Inflammatory macrophage (primary cell): ENCODE measurements around the gene ZNF484.
"Not testable (repeated sequence)": the region's sequence is repeated elsewhere in the genome, so short reads cannot be mapped to it uniquely, and the experiment has no call there.

Source experiments
- DNase-seq, 2 donors: peaks; one replicate each; pipeline ENCODE4 v3.0.0-alpha.2; 2020 to 2022

ZNF484 gene

DNA sequence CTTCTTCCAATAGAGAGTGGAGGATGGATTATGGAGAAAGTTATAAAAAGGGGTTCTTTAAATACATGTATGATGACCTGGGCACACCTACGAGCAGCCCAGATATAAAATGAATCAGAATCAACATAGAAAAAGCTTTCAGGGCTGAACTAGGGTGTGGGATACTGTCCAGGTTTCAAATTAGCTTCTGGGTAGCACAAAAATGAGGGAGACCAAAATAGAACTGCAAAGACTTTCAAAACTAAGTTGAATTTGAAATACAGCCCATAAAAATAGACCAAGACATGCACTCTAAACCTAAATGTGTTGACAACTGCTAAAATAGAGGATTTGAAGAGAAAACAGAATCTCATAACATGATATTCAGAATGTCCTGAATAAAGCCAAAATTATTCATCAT, 17.0 kb downstream of the ZNF484 start:
- DNase-seq = no peak

DNA sequence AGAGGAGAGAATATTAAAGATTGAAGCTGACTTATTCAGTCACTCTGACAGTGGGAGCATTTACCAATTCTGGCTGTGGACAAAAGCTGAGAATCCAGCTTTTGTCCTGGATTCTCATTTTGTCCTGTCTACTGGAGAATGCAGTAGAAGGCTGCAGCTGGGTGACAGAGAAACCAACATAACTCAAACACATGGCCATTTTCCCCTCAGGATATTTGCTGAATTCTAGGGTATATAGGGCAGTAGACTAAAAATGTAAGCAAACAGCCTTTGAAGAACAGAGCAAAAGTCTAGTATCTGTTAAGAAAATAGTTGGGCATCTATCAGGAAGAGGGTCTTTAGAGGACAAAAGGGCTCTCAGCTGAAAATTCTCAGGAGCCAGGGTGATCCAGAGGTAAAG, 20.6 kb downstream of the ZNF484 start:
- DNase-seq = no peak

DNA sequence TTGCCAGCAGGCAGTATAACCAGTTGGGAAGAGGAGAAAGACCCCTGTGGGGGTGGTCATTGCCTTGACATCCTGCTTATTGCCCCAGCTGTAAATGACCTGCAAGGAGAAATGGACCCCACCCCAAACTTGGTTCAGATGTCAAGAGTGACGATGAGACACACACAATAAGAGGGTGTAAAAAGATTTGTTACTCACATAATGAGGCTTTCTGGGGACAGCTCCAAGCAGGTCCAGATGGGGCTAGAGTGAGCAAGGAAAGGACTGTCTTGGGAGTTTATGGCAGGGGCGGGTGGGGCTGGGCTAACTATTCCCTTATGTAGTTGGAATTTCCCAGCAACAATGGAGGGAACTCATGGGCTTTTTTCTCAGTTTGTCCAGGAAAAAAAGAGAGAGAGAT, 24.1 kb downstream of the ZNF484 start:
- DNase-seq = no peak

DNA sequence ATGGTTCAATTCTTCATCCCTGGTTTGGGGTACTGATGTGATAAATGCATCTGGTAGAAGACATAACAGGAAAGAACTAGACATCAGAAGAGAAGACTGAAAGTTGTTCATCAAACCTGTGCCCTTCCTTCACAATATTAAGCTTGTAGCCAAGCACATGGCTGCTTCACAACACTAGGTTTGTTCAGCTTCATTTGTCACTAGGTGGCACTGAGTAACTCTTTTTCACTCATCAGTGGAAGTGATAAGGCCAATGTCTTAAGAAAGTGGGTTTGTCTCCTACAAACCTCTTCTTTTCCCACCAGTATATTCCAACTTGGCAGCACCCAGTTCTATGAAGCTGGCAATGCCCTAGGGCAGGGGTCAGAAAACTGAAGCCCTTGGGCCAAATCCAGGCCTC, 26.9 kb downstream of the ZNF484 start:
- no peak for DNase-seq

DNA sequence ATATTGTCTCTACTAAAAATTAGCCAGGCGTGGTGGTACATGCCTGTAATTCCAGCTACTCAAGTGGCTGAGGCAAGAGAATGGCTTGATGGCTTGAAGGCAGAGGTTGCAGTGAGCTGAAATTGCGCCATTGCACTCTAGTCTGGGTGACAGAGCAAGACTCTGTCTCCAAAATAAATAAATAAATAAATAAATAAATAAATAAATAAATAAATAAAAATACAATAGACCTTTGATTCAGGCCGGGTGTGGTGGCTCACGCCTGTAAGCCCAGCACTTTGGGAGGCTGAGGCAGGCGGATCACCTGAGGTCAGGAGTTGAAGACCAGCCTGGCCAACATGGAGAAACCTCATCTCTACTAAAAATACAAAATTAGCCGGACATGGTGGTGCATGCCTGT, 29.1 kb downstream of the ZNF484 start:
- DNase-seq = not testable (repeated sequence)

DNA sequence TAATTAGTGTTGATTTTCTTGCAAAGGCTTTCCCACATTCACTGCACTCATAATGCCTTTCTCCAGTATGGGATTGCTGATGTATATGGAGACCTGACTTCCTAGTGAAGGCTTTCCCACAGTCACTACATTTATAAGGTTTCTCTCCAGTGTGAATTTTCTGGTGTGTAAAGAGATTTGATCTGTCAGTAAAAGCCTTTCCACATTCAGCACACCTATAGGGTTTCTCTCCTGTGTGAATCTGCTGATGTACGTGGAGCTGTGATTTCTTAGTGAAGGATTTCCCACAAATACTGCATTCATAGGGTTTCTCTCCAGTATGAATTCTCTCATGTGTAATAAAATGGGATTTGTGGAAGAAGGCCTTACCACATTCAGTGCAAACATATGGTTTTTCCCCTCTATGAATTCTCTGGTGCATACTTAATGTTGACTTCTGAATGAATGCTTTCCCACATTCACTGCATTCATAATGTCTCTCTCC, 31.1 kb downstream of the ZNF484 start:
- no peak for DNase-seq

DNA sequence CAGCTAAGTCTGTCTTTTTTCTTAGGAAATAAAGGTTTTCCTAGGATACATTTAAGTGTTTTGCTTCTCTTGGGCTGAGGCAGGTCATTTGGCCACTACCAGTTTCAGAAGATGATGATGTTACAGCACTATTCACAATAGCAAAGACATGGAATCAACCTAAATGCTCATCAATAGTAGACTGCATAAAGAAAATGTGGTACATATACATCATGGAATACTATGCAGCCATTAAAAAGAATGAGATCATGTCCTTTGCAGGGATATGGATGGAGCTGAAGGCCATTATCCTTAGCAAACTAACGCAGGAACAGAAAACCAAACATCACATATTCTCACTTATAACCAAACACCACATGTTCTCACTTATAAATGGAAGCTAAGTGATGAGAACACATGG, 39.4 kb downstream of the ZNF484 start:
- not testable (repeated sequence) for DNase-seq

DNA sequence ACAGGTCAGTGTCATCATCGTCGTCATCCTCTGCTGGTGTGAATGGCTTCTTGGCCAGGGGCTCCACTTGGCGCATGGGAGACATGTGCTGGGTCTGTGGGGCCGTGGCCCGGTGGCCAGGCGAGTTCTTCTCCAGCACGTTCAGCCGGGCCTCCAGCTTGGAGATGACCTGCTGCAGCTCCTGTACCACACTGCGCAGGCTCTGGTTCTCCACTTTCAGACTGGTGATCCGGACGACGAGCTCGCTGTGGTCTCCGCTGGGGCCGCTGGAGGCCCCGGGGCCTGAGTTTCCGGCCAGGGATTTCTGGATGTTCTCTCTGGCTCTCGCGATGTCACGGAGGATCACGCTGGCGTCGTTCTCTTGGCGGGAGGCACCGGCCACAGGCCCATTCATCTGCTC, 40.6 kb downstream of the ZNF484 start:
- DNase-seq = no peak

DNA sequence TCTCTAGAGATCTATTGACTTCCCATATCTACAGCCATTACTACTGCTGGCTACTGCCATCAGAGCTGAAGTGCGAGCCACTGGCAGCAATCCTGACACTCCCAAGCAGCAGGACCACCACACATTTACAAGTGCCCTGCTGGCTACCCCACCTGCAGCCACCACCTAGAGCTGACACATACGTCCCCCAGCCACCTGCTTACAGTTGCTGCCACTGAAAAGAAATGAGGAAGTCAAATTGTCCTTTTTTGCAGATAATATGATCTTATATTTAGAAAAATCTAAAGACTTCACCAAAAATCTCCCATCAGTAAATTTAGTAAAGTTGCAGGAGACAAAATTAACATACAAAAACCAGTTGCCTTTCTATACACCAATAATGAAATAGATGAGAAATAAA, 48.4 kb downstream of the ZNF484 start:
- DNase-seq = no peak

DNA sequence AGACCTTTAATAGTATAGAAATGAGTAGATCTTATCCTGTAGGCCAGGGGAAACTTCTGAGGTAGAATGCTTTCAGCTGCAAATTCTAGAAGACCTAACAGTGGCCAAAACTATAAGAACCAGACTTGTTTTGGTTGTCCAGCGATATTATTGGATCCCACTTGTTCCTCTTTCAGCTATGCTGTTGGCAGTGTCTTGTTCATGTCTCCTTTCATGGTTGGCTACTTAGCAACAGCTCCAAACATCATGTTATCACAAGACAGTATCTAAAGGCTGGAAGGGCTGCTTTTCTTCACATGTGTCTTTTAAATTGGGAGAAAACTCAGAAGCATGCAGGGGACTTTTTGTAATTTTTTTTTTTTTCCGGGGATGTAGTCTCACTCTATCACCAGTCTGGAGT, 52.8 kb downstream of the ZNF484 start:
- DNase-seq = peak in 1 of 2 donors; percentile 3

DNA sequence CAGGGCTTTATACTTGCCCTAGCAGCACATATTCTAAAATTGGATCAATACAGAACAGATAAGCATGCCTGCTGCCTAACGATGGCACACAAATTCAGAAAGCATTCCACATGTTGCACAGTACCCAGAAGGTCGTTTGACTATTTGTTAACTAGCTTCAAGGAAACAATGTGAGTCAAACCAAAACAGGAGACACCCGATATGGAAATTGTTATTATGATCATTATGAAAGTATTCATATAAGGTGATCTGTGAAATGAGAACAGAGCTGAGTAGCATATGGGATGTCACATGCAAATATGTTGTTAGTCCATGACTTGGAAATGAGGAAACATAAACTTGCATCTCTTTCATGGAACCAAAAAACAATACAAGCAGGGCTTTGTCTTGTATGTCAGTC, 56.9 kb downstream of the ZNF484 start:
- DNase-seq = no peak

DNA sequence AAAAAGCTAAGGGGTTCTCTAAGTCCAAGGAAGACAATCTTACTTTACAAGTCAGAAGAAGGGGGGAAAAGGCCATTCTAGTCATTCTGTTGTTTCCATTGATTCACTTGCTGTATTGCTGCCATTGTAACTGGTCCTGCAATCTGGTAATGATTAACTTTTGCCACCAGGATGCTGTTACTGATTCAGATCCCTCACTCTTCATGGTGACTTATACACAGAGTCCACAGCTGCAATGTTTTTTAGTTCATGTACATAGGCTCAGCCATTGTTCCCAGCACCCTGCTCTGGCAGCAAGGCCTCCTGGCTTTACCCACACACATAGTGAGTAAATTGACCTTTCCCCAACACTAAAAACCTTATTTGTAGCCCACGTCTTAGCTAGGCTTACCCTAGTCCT, 57.9 kb downstream of the ZNF484 start:
- DNase-seq = not testable (repeated sequence)

DNA sequence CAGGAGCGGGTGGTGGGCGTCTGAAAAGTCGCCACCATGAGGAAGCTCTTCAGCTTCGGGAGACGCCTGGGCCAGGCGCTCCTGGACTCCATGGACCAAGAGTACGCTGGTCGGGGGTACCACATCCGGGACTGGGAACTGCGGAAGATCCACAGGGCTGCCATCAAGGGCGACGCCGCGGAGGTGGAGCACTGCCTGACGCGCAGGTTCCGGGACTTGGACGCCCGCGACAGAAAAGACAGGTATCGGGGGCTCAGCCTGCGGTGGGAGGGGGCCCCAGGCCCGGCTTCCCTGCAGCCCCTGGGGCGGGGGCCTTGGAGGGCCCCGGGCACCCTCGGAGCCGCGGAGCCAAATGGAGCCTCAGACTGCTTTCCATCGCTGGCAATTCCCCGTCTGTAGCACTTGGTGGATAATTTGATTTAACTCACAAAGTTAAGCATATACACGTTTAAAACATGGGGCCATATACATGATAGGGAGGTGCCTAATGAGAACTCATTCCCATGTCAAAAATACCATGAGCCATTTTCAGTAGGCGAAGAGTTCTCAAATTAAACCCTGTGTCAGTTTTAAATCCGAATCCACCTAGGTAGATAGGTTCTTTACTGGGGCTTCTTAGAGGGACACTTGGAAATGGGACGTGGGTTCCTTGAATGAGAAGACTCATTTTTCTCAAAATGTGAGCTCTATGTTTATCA, 68.1 kb downstream of the ZNF484 start:
- DNase-seq = not testable (repeated sequence)

DNA sequence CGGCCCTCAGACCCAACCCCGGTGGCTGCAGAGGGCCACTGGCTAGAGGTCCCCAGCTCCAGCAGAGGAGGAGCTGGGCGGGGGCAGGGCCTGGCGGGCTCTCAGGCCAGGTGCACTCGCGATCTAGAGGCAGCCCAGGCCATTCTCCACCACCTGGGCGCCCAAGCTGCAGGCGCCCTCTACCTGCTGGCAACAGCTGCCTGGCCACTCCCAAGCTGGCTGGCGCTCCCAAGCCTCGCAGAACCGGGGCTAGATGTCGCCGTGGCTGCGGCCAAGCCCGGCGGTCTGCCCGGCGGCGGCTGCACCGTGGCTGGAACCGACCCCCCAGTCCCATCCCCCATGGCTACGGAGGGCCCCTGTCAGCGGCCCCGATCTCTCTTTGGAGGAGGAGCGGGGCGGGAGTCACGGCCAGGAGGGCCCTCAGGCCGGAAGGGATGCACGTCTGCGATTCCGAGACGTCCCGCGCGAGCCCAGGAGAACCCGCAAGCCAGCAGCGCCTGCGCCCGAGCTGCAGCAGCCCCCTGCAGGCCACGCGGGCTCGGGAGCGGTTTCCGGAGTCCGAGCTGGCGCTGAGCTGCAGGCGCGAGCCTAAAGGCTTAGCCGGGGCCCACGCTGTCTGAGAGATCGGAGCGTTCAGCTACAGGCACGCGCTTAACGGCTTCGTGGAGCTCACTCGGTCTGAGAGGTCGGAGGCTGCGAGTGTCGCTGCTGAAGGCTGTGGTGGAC, 68.9 kb downstream of the ZNF484 start:
- DNase-seq = peak; percentile 42 to 60

DNA sequence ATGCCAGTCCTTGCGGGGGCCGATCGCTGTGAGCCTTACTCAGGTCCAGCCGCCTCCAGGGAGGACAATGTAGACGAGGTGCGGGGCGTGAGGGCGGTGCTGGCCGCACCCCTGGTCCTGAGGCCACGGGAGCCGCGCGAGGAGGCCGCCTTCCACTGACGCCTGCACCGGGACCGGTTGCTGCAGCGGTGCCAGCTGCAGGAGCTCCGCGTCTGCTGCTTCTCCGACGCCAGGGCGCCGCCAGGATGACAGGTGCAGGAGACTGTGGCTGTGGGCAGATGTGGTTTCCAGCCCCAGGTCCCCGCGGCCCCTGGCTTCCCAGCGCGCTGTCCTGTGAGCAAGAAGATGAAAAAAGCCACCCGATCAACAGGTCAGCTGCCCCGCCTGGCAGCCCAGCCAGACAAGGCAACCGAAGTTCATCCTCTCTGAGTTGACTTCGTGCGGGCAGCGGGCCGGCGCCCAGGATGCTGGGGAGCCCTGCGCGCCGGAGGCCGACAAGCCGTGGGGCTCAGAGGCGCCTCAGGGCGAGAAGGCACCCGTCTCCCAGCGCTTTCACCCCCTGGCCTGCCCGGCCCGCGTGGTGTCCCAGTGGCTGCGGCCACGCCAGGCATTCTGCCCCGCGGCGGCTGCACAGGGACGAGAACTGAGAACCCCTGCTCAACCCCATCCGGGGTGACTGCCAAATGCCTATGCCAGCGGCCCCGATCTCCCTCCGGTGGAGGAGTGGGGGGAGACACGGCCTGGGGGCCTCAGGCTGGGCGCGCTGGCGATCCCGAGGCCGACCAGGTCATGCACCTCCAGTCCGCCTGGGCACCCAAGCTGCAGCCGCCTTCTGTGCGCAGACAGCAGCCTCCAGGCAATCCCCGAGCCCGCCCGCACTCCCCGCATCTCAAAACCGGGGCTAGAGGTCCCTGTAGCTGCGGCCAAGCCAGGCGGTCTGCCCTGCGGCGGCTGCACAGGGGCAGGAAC, 69.8 kb downstream of the ZNF484 start:
- DNase-seq = no peak

DNA sequence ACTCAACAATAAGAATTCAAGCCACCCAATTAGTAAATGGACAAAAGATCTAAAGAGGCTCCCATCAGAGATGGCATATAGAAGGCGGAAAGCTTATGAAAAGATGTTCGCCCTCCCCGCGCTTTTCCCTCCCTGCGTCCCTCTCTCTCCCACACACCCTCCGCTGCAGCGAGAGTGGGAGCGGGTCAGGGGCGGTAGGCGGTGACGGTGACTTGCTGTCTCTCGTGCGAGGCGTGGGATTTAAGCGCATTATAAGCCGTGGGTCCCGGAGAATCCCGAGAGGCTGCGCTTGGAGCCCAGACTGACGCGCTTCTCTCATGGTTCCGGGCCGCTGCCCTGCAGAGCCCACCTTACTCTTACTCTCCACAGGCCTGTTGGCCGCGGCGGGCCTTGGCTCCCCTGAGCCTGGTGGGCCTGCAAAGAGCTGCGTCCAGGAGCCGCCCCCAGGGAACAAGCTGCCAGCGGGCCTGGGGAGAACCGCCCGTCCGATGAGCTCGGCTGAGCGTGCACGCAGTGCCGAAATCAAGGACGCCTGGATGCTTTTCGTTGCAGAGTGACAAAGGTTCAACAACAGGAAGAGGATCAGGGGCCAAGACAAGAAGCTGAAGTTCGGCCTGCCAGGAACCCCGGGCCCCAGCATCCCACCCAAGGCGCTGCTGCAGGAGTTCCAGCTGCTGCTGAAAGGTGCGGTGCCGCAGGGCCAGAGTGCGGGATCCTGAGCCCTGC, 70.6 kb downstream of the ZNF484 start:
- no peak for DNase-seq

DNA sequence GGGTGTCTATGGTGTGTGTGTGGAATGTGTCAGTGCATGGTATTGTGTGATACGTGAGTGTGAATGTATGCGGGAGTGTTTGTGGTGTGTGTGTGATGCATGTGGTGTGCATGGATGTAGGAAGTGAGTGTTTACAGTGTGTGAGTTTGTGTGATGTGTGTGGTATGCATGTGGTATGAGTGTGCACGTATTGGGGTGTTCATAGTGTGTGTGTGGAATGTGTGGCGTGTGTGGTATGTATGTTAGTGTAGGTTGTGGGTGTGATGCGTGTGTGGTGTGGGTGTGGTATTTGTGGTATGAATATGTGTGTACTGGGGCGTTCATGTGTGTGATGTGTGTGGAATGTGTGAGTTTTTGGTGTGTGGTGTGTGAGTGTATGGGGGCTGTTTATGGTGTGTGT, 73.1 kb downstream of the ZNF484 start:
- no peak for DNase-seq

DNA sequence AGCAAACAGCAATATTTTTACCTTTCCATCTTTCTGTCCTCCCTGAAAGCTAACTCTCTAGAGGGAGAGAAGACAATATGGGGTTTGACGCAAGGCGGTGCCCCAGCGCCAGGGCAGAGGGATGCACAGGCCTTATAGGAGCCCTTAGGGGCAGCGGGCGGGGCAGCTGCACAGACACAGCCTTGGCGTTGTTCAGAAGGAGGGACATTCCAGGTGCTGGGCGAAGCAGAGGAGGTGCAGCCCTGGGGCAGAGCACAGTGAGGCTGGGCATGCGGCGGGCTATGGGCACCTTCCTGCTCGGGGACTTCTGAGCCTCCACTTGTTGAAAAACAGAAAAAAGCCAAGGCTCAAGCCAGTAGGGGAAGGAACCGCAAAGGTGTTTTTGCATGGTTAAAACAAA, 79.5 kb downstream of the ZNF484 start:
- no peak for DNase-seq

DNA sequence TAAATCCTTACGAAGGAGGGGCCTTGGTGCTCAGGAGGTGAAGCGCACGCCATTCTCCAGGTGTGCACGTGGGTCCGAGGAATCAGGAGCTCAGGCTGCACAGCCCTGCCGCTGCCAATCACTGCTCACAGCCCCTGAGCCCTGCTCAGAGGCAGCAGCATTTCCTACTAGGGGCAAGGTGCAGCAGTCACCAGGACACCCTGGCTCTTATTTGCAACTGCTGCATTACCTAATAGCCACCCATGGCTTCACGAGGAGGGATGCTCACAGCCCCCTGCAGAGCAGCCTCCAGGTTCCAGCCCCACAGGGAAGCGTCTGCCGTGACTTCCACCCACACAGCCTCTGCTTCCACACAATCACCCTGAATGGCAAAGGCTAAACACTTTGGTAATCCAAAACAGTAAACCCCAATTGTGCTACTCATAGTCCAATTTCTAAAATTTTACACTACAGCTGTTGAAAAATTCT, 81.5 kb downstream of the ZNF484 start:
- not testable (repeated sequence) for DNase-seq

DNA sequence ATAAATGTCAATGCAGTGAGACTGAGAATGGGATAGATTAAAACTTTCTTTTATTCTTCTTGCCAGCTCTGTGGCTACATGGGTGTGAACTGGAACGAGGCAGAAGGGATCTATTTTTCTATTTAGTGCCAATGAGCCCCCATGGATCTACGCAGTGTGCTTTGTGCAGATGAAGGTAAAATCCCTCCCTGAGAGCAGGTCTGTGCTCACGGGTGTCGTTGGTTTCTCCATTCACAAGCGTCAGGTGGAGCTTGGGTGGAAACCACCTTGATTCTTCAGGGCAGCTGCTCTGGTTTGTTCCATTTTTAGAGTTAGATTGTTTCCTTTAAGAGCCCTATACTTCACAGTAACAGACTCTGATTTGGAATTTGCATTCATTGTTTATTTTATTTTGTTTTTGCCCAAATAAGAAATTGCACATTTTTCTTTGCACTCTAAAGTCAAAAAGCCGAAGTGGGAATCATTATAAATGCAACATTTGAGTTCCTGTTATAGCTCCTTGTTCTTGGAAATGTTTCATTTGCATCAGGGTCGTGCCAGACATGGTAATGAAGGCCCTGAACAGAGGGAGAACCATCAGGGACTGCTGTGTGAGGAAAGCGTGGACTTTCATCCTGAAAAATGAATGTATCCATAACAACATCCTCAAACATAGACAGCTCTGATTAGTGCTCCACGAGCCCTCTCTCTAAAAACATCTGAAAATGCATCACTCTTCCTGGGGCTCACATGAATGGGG, 82.1 kb downstream of the ZNF484 start:
- DNase-seq = no peak
